Stimulated activated CD8-positive, alpha-beta memory T cell treated with anti-CD3 and anti-CD28 coated beads, Interleukin-4, amount 100 ng/mL, for 48 hours (primary cell): ENCODE results near the gene FSCN2.

ENCODE experiments used
- DNase-seq: peaks from one replicate; pipeline ENCODE4 v3.0.0-alpha.2; 2020

Gene FSCN2, protein sequence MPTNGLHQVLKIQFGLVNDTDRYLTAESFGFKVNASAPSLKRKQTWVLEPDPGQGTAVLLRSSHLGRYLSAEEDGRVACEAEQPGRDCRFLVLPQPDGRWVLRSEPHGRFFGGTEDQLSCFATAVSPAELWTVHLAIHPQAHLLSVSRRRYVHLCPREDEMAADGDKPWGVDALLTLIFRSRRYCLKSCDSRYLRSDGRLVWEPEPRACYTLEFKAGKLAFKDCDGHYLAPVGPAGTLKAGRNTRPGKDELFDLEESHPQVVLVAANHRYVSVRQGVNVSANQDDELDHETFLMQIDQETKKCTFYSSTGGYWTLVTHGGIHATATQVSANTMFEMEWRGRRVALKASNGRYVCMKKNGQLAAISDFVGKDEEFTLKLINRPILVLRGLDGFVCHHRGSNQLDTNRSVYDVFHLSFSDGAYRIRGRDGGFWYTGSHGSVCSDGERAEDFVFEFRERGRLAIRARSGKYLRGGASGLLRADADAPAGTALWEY

DNA sequence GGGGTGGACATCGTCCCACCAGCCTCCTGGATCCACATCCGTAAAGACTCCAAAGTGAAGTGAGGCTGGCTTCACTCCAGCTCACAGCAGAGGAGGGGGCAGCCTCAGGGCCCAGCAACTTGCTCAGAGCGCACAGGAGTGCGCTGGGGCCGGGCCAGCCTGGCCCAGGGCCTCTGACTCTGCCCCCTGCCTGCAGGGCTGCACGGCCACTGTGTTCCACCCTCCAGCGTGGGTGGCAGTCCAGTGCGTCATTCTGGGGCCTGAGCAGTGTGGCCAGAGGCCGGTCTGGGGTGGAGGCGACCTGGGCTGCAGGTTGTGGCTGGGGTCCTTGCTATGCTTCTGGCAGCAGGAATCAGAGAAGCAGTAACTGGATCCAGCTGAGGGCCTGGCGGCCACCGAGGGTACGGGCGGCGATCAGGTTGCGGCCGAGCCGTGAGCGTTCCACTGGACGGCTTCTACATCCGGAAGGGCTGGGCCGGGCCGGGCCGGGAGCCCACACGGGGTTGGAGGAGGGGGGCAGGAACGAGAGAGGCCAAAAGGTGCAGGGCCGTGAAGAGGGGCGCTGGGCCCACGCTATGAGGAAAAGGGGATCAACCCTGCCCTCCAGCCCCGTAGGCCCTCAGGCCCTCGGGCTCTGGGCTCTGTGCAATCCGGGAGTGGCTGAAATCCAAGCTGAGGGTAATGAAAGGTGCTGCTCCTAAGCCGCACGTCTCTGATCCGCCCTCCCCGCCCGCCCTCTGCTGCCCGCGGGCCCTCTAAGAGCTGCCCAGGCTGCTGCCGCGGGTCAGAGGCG is at the start of gene FSCN2:
Gene FSCN2, plus strand, starts transcription at position 787 of the 793 bp plus-strand sequence. CDS start 155 bp downstream, outside the sequence.
- DNase-seq = no peak

DNA sequence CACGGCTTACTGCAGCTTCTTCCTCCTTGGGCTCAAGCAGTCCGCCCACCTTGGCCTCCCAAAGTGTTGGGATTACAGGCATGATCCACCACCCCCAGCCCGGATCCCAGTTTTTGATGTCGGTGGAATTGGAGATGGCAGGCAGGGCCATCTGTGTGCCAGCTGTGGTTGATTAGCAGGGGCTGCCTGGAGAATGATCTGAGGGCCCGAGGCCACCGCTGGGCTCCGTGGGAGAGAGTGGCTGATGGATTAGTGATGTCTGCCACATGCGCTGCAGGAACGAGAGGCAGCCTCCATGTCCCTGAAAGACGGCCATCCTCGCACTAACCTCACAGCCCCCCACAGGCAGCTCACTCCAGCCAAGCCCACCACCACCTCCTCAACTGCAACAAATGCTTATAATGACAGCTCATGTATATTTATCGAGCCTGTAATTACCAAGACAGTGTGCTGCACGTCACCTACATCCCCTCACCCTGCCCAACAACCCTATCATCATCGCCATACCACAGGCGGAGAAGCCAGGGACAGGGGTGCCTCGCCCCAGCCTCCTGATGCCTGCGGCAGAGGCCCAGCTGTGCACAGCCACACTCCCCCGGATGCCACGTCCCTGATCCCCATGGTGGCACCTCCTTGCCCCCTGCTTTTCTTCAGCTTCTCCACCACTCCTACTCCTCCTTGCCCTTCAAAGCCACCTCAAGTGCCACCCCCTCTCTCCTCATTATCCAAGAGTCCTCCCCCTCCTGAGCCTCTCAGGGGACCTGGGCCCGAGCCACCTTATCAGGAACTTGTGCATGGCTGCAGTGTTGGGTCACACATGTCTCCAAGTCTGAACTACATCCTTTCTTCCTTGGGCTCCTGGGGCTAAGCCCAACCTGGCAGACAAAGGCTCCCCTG is 48.8 kb upstream of the FSCN2 start:
- no peak for DNase-seq

DNA sequence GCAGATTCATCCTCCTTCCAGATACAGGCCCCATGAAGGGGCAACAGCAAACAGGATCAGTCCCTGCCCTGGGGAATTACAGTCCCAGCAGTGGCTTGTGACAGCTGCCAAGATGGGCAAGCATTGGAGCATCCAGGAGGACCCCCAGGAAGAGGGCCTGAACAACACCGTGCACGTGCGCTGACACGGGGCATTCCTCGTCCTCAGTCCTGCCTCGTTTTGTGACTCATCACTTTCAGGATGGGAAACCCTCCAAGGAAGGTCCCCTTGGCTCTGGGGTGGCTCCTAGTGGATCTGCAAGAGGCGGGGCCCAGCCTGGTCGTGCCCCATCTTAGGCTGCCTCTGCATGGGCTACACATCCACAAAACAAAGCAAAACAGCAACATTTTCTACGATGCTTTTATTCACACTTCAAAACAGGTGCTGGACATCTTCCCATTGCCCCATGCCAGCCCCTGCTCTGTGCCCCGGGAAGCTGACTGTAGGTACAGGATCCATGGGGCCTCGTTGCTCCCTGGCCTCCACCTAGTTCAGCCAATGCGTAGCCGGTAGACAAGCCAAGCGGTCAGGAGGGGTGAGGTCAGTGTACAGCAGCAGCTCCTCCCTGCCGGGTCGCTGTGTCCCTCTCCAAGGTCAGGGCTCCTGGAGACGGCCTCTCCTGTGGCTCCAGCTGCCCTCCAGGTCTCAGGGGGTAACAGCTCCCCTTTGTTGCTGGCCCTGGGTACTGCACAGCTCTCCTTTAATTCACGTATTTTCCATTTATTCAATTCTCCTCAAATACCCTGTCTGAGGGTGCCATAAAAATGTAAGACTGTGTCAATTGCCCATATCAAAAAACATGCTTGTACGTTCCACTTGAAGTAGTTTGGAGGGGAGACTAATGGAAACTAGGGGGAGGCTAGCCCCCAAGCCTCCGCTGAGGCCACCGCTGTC is 47.8 kb upstream of the FSCN2 start:
- no peak for DNase-seq

DNA sequence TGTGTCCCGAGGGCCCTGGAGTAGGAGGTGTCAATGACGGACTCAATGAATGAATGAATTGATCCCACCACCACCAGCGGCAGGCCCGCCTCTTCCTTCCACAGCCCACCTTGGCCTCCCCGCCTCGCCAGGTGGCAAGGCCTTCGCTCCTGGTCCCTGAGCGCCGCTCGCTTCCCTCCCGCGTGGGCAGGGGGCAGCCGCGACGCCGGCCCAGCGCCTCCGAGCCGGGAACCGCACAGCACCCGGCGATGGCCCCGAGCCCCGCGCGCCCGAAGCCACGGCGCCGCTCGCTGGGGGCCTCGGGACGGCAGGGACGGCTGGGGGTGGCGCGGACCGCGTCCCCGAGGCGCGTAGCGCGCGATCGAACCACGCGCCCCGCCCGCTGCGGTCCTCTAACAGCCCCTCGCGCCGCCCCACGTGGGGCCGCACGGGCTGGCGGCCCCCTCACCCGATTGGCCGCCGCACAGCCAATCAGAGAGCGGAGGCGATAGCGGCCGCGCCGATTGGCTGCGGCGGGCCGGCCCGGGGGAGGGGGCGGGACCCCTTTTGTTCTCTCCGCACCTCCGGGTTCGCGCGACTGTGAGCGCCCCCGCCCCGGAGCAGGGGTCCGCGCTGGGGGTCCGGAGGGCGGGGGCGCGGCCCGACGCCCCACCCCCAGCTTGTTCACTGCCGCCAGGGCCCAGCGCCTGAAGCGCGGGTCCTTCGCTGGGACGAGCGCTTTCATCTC is 46.9 kb upstream of the FSCN2 start:
- peak; percentile 62 for DNase-seq

DNA sequence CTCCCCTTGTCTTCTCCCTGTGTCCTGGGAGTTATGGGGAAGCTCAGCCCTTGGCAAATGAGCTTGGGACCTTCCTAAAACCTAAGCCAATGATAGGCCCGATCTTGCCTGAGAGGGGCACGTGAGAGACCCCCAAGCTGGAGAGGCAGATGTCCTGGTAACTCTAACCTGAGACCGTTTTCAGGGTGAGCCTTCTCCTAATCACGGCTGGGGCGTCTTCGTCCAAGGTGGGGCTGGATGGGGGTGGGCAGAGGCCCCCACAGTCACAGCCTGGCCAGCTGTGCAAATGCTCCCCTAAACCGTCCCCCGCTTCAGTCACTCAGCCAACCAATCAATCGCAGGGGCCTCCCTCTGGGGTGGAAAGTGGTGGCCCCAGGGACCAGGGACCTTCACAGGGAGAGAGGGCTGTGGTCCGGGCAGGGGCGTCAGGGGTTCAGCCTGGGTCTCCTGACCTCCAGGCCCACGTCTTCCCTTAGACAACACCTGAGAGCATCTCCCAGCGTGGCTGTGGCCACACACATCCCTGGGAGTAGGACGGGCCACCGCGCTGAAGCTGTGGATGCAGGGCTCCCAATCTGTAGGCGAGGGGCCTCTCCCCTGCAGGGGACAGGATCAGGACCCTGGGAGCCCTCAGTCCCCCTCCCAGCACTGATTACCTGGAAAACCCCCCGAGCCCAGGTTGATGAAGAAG is 46.2 kb upstream of the FSCN2 start:
- no peak for DNase-seq

DNA sequence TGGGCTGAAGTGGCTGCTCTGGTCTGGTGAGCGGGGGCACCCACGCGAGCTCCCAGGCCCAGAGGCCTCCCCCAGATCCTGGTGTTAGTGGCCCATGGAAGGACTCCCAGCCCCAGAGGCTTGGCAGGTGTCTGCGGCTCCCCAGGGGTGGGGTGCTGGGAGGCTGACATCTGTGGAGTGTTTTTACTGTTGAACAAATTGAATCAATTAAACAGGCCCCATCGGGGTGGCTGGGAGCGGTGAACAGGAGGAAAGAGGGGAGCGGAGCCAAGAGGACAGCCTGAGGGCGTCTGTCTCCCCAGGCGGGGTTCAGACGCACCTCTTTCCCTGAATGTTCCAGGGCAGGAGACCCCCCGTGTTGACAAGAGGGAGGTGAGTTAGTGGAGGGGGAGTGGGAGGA is 45.5 kb upstream of the FSCN2 start:
- no peak for DNase-seq

DNA sequence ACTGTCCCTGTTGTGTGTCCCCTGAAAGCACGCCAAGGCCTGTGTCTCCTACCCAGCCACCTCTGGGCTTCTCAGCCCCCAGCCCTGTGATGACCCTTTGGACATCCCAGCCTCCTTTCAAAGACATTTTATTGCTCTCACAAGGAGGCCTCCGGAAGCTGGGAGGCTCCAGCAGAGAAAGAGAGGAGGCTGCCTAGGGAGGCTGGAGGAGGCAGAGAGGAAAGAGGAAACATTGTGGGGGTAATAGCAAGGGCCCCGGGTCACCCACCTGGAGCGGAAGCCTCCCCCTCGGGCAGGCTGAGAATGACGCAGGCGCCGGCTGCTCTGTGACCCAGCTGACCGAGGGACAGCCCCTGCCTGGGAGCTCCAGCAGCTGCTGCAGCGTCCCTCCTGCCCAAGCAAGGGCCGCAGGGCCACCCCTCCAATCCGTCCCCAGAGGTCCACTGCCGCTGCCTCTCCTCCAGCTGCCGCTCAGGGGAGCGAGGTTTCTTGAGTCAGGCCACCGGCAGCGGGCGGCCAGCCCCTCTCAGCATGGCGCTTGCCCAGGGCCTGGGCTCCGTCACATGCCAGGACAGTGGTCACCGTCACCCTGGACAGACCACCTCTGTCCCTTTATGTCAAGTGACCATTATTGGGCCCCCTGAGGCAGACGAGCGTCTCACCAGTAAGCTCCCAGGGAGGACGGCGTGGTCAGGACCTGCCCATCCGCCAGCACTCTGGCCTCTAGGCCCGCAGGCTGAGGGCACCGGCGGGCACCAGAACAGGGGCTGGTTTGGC is 44.9 kb upstream of the FSCN2 start:
- DNase-seq = peak; percentile 52

DNA sequence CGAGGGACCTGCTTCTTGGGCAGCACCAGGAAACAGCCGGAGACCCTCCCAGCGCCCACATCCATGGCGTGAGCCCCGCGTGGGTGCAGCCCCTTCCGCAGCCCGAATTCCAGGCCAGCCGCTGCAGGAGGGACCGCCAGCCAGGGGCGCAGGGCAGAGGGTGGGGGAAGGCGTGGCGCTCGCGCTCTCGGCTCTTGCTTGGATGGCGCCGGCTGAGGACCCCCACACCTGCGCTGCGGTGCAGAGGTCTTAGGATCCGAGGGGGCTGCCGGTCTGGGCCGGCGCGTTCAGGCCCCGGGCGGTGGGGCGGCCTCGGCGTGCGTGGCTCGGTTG is 44.3 kb upstream of the FSCN2 start:
- no peak for DNase-seq

DNA sequence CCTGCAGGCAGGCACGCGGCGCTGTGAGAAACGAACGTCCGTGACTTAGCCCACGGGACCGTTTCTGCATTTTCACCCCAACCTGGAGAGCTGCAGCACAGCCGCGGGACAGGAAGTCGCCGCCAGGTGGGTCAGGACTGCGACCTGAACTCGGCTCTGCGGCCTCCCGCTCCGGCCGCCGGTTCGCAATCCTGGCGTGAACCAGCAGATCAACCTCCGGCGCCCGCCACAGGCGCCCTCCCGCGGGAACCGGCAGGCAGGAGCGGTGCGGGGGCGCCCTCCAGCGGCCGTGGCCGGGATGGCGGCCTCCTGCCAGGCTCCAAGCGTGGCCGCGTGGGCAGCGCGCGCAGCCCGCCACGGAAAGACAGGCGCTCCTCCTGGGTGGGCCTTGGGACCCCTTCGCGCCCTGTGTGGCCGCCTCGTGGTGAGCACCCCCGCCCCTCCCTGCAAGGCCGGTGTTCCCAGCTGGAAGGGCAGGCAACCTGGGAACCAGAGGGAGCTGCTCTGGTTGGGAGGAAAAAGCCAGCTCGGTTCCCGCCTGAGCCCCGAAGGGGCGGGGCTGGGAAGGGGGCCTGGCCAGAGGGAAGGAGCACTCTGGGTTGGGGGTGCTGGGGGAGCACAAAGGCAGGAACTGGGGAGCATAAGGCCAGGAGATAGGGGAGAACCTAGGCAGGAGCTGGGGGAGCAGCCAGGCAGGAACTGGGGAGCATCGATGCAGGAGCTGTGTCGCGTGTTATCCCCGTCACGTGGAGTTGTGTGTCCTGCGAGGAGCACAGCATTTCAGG is 43.8 kb upstream of the FSCN2 start:
- DNase-seq = peak; percentile 93

DNA sequence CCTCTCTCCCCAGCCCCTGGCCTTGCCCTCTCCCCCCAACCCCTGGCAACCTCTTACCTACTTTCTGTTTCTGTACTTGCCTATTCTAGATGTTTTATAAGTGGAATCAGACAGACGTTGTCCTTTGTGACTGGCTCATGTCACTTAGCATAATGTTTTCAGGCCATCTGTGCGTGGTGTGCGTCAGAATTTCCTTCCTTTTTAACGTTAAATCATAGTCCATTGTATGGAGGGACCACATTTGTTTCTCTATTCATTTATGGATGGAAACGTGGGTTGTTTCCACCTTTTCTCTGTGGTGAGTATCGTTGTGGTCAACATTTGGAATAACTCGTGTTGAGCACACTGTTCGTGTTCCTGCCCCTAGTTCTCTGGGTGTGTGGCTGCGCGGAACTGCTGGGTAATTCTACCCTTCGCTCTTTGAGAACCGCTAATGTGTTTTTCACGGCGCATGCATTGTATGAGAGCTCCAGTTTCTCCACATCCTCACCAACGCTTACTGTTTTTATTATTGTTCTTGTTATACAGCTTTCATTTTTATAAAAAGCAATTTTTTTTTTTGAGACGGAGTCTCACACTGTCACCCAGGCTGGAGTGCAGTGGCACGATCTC is 41.9 kb upstream of the FSCN2 start:
- no peak for DNase-seq

DNA sequence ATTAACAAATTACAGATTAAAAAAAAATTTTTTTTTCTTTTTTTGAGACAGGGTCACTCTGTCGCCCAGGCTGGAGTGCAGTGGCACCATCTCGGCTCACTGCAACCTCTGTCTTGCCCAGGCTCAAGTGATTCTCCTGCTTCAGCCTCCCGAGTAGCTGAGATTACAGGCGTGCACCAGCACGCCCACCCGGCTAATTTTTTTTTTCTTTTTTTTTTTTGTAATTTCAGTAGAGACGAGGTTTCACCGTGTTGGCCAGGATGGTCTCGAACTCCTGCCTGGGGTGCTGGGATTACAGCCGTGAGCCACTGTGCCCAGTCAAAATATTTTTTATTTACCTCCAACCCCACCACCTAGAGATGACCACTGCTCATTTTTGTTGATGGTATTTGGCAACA is 41.1 kb upstream of the FSCN2 start:
- no peak for DNase-seq

DNA sequence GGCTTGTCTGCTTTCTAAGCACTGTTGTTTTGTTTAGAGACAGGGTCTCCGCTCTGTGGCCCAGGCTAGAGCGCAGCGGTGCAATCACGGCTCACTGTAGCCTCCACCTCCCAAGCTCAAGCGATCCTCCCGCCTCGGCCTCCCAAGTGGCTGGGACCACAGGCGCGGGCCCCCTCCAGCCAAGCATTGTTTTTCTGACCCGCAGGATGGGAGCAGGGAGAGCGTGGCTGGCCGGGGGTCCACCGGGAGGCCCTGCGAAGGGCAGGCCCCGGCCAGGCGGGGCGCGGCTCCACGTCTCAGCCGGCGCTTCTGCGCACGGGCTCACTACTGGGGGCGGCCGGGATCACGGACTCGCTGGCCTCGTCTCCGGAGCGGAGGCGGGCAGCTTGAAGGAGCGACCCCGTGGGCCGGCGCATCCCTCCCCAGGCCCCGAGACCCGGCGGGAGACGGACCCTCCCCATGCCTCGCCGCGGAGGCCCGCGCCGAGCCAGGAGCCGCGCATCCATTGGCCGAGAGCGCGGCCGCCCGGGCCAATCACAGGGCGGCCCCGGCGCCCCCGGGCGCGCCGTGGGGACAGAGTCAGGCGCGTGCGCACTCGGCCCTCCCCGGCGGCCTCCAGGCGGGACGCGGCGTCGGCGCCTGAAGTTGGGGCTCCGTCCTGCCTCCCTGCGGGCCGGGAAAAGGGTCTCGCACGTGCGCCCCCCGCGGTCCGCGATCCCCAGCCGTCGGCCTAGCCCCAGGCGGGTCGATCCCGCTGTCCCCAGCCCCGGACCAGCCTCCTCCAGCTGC is 40.5 kb upstream of the FSCN2 start:
- peak; percentile 87 for DNase-seq

DNA sequence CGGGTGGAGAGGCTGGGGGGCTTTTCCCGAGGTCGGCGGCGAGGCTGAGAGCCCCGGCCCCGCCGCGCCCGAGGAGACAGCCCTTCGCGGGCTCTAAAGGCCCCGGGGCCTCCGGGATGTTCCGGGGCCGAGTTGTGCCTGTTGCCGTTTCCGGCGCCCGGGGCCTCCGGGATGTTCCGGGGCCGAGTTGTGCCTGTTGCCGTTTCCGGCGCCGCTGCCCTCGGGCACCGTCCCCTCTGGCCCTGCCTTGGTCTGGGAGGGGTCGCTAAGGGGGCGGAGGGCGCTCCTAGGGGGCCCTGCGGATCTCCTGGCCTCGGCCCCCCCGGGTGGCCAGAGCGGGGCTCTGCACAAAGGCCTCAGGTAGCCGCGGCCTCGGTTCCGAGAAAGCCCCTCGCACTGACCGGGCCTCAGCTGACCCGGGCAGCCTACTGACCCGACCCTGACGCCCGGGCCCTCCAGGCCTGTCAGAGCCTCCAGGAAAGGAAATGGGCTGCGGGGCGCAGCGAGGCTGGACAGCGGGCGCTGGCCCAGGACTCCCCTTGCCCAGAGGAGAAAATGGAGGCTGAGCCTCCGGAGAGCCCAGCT is 39.8 kb upstream of the FSCN2 start:
- peak; percentile 41 for DNase-seq

DNA sequence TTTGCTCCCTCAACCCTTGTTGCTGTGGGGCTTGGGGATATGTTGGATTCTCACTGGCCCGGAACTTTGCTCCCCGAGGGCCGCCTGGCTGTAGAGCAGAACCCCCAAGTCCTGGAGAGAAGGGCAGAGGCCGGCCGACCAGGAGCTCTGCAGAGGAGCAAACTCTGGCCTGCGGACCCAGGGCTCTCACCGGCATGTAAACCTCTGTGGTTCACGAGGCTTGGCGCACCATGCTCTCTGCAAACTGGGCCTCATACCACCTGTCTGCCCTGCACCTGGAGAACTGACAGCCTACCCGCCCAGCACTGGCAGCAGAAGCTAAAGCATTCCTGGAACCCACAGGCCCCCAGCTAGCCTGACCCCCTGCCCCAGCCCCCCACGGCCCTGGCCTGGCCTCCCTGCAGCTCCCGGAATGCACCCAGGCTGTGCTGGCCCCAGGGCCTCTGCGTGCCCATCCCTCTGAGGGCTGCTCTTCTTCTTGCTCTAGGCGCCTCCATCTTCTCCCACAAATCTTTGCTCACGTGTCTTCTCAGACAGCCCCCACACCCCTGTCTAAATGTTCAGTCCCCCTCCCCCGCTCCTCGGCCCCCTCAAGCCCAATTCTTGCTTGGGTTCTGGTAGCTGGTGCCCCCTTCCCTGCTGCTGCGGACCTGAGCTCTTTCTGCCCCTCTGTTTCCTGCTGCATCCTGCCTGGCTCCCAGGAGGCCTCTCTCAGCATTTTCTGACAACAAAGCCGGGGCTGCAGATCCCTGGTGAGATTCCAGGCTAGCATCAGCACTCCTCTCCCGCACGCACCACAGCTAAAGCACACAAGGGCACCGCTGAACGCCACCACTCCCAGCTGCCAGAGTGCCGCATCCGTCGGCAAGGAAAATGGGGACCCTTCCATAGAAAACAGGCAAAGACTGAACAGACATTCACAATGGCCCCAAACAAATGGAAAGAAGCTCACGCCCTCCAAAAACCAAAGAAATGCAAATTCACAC is 38.9 kb upstream of the FSCN2 start:
- DNase-seq = no peak

DNA sequence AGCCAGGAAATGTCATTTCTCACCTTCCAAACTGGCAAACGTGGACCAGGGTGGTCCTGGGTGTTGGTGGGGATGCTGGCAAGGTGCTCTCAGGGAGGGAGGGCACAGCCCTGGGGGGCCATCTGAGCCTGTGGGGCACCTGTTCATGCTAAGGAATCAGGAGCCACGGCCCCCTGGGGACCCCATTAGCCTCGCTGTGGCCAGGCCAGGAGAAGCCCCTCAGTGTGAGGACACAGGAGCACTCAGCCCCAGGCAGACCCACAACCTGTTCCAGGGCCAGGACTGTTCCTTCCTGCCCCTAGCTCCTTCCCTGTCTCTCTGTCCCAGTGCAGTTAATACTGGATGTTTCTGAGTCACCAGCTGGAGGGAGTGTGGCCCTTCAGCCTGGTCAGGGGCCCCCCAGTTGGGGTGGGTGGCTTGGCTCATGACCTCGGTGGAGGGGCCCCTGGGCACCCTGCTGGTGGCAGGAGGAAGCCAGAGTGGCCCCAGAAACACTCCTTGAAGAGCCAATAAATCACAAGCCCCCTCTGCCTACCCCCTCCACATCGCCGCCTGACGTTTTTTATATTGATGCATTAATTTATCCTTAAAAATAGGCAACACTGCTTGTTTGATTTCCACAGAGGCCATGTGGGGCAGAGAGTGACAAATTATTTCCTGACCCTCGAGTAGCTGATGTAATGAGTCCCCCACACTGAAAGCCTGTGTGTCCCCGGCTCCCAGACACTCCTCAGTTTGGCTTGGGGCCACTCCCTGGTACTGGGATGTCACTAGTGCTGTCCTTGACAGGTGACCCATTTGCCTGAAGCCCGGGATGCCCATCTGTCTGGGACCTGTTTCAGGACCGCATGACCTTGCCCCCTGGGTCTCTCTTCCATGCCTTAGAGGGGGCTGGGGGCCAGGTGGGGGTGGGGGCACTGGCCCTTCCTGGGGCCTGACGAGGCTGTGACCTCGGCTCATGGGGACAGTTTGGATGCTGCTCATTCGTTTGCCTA is 37.9 kb upstream of the FSCN2 start:
- DNase-seq = no peak
